ENCODE measurements around the gene BRS3. TPM values are rescaled to one million over a fixed set of nuclear protein-coding genes. Genes with fewer than 3 reads are reported as not detected.
A peak's percentile ranks its signal among the peaks of the same experiment; 100 is the strongest.

BRS3 gene
- total and polyA plus RNA-seq, 9 of the 15 experiments (the other 6 are each of a cell fraction or from before 2014, with no cell fraction given): not detected

GRCh38 chrX:136447968-136448367, 39.8 kb upstream of the BRS3 start:
- no peaks in the 10 kb centered on the region for H3K4me1 ChIP-seq (replicated peaks in 1 of 2; ENCODE audit: control insufficient read depth in 2 of 2, insufficient read depth in 2 of 2, low read length in 2 of 2)
- H3K9me1 ChIP-seq (ENCODE audit: control insufficient read depth, insufficient read depth, low read length): no peaks in the 10 kb centered on the region
- H4K20me1 ChIP-seq (replicated peaks; ENCODE audit: control insufficient read depth, insufficient read depth, low read length): no peaks in the 10 kb centered on the region
- H3K4me3 ChIP-seq: no peak overlapping the region
- no peaks in the 10 kb centered on the region for H3K9me3 ChIP-seq (replicated peaks; ENCODE audit: control insufficient read depth, insufficient read depth, low read depth, low read length)
- H3K27me3 ChIP-seq (ENCODE audit: control insufficient read depth in 2 of 2, insufficient read depth in 2 of 2, low read length in 2 of 2): no peaks in the 10 kb centered on the region
- H3K4me2 ChIP-seq (ENCODE audit: insufficient read depth, low read length): no peak overlapping the region
- DNase-seq (ENCODE audit: extremely low read depth in 1 of 4, low spot score in 3 of 4): no peak
- CTCF ChIA-PET (ENCODE audit: low intra/inter-chr PET ratio): no interaction called here
- ATAC-seq: no peak
- H3K9ac ChIP-seq (ENCODE audit: insufficient read depth in 1 of 2, low read depth in 2 of 2, low read length in 2 of 2): no peak overlapping the region
- FAIRE-seq: no peak
- no peak overlapping the region for H2AFZ ChIP-seq (ENCODE audit: low read depth, low read length)
- POLR2A ChIA-PET: no interaction called here
- no TSS peak for BruUV-seq (replicated peaks)
- intact Hi-C loops (cut with micrococcal nuclease) (no loop called here), in situ Hi-C loops (cut with MboI) (no loop called here)
- H3K27ac ChIP-seq (ENCODE audit: extremely low read depth, low read depth, low read length): no peak overlapping the region
- H3K36me3 ChIP-seq (ENCODE audit: control insufficient read depth, insufficient read depth, low read length): no peaks in the 10 kb centered on the region
- no peaks in the 10 kb centered on the region for H3K79me2 ChIP-seq (ENCODE audit: control insufficient read depth, insufficient read depth, low read length)
- no peak for TF ChIP-seq ZFX (CRISPR knock-in tag; IDR thresholded peaks at IDR 0.05)

GRCh38 chrX:136450050-136450830, 37.5 kb upstream of the BRS3 start:
- H3K9ac ChIP-seq (ENCODE audit: insufficient read depth in 1 of 2, low read depth in 2 of 2, low read length in 2 of 2): no peak overlapping the region
- no peaks in the 10 kb centered on the region for H3K4me1 ChIP-seq (replicated peaks in 1 of 2; ENCODE audit: control insufficient read depth in 2 of 2, insufficient read depth in 2 of 2, low read length in 2 of 2)
- no peaks in the 10 kb centered on the region for H3K9me1 ChIP-seq (ENCODE audit: control insufficient read depth, insufficient read depth, low read length)
- ATAC-seq (no peak), FAIRE-seq (no peak), DNase-seq (ENCODE audit: extremely low read depth in 1 of 4, low spot score in 3 of 4) (no peak)
- H3K4me2 ChIP-seq (ENCODE audit: insufficient read depth, low read length): no peak overlapping the region
- in situ Hi-C loops (cut with MboI) (no loop called here), intact Hi-C loops (cut with micrococcal nuclease) (no loop called here)
- no peak overlapping the region for H3K4me3 ChIP-seq
- H3K27ac ChIP-seq (ENCODE audit: extremely low read depth, low read depth, low read length): no peak overlapping the region
- no peaks in the 10 kb centered on the region for H3K9me3 ChIP-seq (replicated peaks; ENCODE audit: control insufficient read depth, insufficient read depth, low read depth, low read length)
- no peak overlapping the region for H2AFZ ChIP-seq (ENCODE audit: low read depth, low read length)
- BruUV-seq (replicated peaks): no TSS peak
- ChIA-PET POLR2A (interaction anchor here (0.6 kb wide), 1 partner anchor 460 kb away, joined by 4 read pairs; no protein-coding TSS in a partner anchor), CTCF (ENCODE audit: low intra/inter-chr PET ratio) (no interaction called here)
- H3K79me2 ChIP-seq (ENCODE audit: control insufficient read depth, insufficient read depth, low read length): no peaks in the 10 kb centered on the region
- no peaks in the 10 kb centered on the region for H4K20me1 ChIP-seq (replicated peaks; ENCODE audit: control insufficient read depth, insufficient read depth, low read length)
- WGBS (ENCODE audit: insufficient coverage, low coverage, missing lambda C conversion rate): 1% methylated on average over 6 of the region's 8 CpGs
- H3K36me3 ChIP-seq (ENCODE audit: control insufficient read depth, insufficient read depth, low read length): no peaks in the 10 kb centered on the region
- H3K27me3 ChIP-seq (ENCODE audit: control insufficient read depth in 2 of 2, insufficient read depth in 2 of 2, low read length in 2 of 2): no peaks in the 10 kb centered on the region
- TF ChIP-seq SMAD3 (CRISPR knock-in tag; conservative IDR thresholded peaks at IDR 0.05) (no peak), RFX1 (IDR thresholded peaks at IDR 0.05) (no peak), MXI1 (IDR thresholded peaks at IDR 0.05; ENCODE audit: low read depth, low read length) (no peak), TEAD4 (IDR thresholded peaks at IDR 0.05; ENCODE audit: low read length) (no peak), TEAD4 (CRISPR knock-in tag; IDR thresholded peaks at IDR 0.05; ENCODE audit: borderline replicate concordance) (no peak), XRCC3 (IDR thresholded peaks at IDR 0.05) (no peak), ZNF282 (CRISPR knock-in tag; IDR thresholded peaks at IDR 0.05) (no peak), ZNF165 (CRISPR knock-in tag; IDR thresholded peaks at IDR 0.05; ENCODE audit: borderline replicate concordance) (no peak), SREBF1 (IDR thresholded peaks at IDR 0.05; ENCODE audit: borderline replicate concordance, low read depth, low read length) (no peak), ZNF239 (CRISPR knock-in tag; IDR thresholded peaks at IDR 0.05) (no peak), ZNF76 (CRISPR knock-in tag; IDR thresholded peaks at IDR 0.05; ENCODE audit: borderline replicate concordance) (no peak), FOXA1 (IDR thresholded peaks at IDR 0.05; ENCODE audit: borderline replicate concordance) (no peak), MAFF (IDR thresholded peaks at IDR 0.05; ENCODE audit: low read length) (peak; percentile 34; the same call in 1 of the 2 replicates), ZNF518B (CRISPR knock-in tag; IDR thresholded peaks at IDR 0.05) (no peak)
